GM12801 (cell line): Measurements from ENCODE around the gene PPP1R17.

Experiments used
- CTCF ChIP-seq: IDR thresholded peaks from one replicate; pipeline ENCODE4 v1.5.1; 2011; ENCODE audit warnings: control low read depth; ENCODE audit not compliant: insufficient read length; ENCODE audit errors: extremely low read depth

Gene PPP1R17

GRCh38 chr7:31651234-31652062, 35.6 kb upstream of the PPP1R17 start:
- no peak for TF ChIP-seq CTCF

GRCh38 chr7:31652063-31652326, 35.0 kb upstream of the PPP1R17 start:
- TF ChIP-seq CTCF: no peak

GRCh38 chr7:31663072-31663471, 23.9 kb upstream of the PPP1R17 start:
- TF ChIP-seq CTCF: no peak

- no peak for TF ChIP-seq CTCF
Measured at GRCh38 chr7:31664890-31665289, 22.1 kb upstream of the PPP1R17 start.

GRCh38 chr7:31665546-31665945, 21.5 kb upstream of the PPP1R17 start:
- TF ChIP-seq CTCF: no peak

GRCh38 chr7:31669461-31669860, 17.6 kb upstream of the PPP1R17 start:
- no peak for TF ChIP-seq CTCF

- TF ChIP-seq CTCF: no peak
Measured at GRCh38 chr7:31679574-31680305, 7.3 kb upstream of the PPP1R17 start.
